GM21528 (cell line): ENCODE measurements around the gene AGFG2.
A peak's percentile ranks its signal among the peaks of the same experiment; 100 is the strongest.
"Not testable (repeated sequence)": the region's sequence is repeated elsewhere in the genome, so short reads cannot be mapped to it uniquely, and the experiment has no call there.

Experiments
- ATAC-seq: cut with Tn5 transposase; IDR thresholded peaks from one replicate; pipeline ENCODE4 v1.9.1; 2021; ENCODE audit warnings: mild to moderate bottlenecking, moderate library complexity; ENCODE audit not compliant: unreplicated experiment, low FRiP score

Gene AGFG2

DNA sequence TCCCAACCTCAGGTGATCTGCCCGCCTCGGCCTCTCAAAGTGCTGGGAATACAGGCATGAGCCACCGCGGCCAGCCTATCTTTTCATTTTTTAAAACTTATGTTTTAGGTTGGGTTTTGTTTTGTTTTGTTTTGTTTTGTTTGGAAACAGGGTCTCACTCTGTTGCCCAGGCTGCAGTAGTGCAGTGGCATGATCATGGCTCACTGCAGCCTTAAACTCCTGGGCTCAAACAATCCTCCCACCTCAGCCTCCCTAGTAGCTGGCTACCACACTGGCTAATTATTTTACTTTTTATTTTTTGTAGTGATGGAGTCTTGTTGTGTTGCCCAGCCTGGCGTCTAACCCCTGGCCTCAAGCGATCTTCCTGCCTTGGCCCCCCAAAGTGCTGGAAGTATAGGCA lies 19.4 kb upstream of the AGFG2 start:
- no peak for ATAC-seq

DNA sequence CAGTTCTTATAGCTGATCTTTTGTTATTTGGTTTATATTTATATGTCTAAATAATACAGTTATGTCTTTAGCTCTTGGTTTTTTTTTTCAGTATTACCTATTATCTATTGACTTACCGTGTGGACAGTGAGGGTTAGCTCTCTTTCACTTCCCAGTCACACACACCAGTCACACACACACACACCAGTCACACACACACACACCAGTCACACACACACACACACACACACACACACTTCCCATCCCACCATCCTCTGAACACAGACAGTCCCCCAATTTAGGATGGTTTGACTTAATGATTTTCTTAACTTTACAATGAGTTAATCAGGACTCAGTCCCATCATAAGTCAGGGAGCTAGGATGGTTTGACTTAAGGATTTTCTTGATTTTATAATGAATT lies 18.9 kb upstream of the AGFG2 start:
- ATAC-seq = no peak

- ATAC-seq = no peak
These were observed 17.9 kb upstream of the AGFG2 start for GRCh38 chr7:100521076-100521475.

GRCh38 chr7:100521909-100522593 lies 17.0 kb upstream of the AGFG2 start:
- not testable (repeated sequence) for ATAC-seq

DNA sequence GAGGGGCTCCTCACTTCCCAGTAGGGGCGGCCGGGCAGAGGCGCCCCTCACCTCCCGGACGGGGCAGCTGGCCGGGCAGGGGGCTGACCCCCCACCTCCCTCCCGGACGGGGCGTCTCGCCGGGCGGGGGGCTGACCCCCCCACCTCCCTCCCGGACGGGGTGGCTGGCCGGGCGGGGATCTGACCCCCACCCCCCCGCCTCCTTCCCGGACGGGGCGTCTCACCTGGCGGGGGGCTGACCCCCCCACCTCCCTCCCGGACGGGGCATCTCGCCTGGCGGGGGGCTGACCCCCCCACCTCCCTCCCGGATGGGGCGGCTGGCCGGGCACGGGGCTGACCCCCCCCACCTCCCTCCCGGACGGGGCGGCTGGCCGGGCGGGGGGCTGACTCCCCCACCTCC lies 15.8 kb upstream of the AGFG2 start:
- not testable (repeated sequence) for ATAC-seq

DNA sequence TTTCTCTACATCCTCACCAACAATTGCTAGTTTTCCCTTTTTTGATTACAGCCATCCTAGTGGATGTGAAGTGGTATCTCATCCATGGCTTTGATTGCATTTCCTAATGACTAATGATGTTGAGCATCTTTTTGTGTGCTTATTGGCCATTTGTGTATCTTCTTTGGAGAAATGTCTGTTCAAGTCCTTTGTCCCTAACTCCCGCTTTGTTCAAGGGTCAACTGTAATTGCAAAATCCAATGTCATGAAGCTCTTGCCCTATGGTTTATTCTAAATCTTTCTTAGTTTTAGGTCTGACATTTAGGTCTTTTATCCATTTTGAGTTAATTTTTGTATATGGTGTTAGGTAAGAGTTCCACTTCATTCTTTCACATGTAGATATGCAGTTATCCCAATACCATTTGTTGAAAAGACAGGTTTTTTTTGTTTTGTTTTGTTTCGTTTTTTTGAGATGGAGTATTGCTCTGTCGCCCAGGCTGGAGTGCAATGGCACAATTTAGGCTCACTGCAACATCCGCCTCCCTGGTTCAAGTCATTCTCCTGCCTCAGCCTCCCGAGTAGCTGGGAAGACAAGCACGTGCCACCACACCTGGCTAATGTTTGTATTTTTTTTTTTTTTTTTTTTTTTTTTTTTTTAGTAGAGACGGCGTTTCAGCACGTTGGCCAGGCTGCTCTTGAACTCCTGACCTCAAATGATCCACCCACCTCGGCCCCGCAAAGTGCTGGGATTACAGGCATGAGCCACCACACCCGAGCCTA lies 10.7 kb upstream of the AGFG2 start:
- not testable (repeated sequence) for ATAC-seq

DNA sequence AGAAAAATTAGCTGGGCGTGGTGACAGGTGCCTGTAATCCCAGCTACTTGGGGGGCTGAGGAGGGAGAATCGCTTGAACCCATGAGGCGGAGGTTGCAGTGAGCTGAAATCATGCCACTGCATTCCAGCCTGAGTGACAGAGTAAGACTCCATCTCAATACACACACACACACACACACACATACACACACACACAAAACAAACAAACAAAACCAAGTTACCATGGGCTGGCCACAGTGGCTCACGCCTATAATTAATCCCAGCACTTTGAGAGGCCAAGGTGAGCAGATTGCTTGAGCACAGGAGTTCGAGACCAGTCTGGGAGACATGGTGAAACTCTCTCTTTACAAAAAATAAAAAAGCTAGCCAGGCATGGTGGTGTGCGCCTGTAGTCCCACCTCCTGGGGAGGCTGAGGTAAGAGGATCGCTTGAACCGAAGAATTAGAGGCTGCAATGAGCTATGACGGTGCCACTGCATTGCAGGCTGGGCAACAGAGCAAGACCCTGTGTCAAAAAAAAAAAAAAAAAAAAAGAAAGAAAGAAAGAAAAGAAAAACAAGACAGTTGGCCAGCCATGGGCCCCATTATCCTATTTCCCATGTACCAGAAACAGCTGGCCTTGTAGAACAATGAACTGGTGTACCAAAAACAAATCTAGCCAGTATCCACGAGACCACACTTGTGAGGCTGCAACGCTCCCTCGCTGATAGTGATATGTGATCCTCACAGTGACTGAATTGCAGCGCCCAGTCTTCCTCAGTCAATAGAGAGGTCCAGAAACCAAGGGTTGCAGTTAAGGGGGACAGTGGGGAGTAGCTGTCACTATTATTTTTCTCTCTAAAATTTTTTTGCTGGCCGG lies 6.6 kb upstream of the AGFG2 start:
- no peak for ATAC-seq

DNA sequence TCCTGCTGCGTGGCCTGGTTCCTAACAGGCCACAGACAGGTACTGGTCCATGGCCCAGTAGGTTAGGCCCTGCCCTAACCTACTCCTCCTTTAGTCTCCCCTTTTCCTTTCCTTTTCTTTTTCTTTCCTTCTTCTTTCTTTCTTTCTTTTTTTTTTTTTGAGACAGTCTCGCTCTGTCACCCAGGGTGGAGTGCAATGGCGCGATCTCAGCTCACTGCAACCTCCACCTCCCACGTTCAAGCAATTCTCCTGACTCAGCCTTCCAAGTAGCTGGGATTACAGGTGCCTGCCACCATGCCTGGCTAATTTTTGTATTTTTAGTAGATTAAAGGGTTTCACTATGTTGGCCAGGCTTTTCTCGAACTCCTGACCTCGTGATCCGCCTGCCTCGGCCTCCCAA lies 3.0 kb upstream of the AGFG2 start:
- not testable (repeated sequence) for ATAC-seq

GRCh38 chr7:100536695-100537094 lies 2.3 kb upstream of the AGFG2 start:
- ATAC-seq = not testable (repeated sequence)

DNA sequence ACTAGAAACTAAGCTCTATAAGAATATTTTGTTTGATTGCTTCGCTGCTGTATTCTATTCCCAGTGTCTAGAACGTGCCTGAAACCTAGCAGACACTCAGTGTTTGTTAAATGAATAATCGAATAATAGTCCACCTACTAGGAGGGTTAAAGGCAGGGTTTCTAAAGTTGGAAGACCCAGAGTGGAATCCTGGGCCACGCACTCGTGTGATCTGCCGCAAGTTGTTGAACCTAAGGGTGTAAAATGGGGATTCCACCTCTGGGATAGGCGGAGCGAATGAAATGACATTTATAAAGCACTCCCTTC lies 702 bp upstream of the AGFG2 start:
- no peak for ATAC-seq

DNA sequence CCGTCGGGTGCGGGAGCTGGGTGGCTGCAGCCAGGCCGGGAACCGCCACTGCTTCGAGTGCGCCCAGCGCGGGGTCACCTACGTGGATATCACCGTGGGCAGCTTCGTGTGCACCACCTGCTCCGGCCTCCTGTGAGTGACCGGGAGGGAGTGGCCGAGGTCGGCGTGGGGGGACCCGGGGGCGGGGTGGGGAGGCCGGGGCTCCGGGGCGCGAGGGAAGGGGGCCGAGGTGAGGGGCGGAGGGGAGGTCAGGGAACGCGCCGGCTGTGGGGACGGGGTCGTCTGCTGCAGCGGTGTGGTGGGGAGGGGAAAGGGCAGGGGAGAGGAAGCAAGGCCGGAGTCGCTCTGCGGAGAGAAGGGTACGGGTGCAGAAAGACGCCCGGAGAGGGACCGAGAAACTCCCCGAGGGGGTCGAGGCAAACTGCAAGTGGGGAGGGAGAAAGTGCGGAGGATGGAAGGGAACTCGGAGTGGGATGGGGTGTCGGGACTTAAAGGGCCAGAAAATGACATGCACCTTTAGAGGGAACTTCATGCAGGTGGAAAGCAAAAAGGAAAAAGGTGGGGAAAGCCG lies 518 bp downstream of the AGFG2 start:
- no peak for ATAC-seq

GRCh38 chr7:100540073-100540723 lies 1.2 kb downstream of the AGFG2 start:
- no peak for ATAC-seq

- ATAC-seq = not testable (repeated sequence)
These were observed 2.3 kb downstream of the AGFG2 start for GRCh38 chr7:100541309-100541708.

GRCh38 chr7:100543586-100543985 lies 4.6 kb downstream of the AGFG2 start:
- ATAC-seq = no peak

DNA sequence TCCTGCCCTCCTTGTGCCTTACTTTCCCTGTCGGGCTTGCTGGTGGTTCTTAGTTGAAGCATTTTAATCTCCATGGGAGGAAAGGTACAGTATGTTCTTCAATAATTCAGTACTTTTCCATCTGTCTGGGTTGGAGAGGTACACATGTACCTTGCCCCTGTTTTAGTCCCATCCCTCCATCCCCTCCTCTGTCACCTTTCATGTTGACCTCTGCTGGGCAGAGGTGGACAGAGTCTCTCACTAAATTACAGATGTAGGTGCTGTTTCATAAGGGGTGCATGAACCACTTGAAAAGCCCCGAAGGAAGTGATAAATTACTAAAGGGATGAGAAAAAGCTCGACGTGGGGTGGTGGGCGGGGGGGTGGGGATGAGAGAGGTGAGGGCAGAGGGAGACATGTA lies 5.4 kb downstream of the AGFG2 start:
- ATAC-seq = no peak

- no peak for ATAC-seq
These were observed 6.0 kb downstream of the AGFG2 start for GRCh38 chr7:100544967-100545359.

DNA sequence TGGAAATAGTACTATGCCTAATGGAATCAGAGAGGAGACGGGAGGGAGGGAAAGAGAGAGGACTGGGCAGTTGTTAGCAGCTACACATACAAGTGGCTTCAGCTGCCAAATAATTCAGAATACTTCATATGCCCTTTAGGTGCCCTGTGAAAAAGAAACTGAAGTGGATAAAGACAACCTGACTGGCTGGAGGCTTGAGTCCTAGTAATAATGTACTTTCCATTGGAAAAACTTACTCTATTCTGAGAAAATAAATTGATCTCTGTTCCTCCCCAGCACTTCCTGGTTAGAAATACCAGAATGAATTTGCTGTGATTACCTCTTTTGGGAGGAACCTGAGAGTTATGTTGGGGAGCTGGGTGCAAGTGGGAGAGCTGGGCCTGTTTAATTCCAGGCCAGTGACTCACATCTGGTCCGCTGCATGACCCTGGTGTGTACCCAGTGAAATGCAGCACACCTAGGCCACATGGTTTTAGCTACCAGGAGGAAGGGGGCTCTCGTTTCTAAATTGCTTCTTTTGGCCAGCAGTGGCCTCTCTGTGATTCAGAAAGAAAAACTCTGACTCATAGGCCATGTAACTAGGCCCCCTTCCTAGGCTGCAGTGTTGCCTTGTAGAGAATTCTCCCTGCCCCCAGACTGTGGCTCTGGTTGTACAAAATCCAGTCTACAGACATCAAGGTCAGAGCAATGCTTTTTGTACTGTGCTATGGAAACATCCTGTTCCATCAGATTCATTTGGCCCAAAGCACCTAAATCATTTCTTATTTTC lies 6.5 kb downstream of the AGFG2 start:
- peak; percentile 43 for ATAC-seq

- ATAC-seq = no peak
These were observed 7.3 kb downstream of the AGFG2 start for GRCh38 chr7:100546129-100546925.
